HepG2 (cell line): Measurements from ENCODE around the gene ZNF831. TPM values are rescaled to one million over a fixed set of nuclear protein-coding genes. Genes with fewer than 3 reads are reported as not detected.

Experiments
- BCL6 ChIP-seq: IDR thresholded peaks from 2 replicates; pipeline ENCODE4 v1.6.1; 2016; ENCODE audit warnings: missing genetic modification reagents, missing compliant biosample characterization
- ELF1 ChIP-seq: sonication (generic); formaldehyde crosslinking; IDR thresholded peaks from 2 replicates; pipeline ENCODE4 v1.4.0; 2020; ENCODE audit warnings: missing genetic modification reagents
- HDAC2 ChIP-seq: sonication (generic); formaldehyde crosslinking; IDR thresholded peaks from 2 replicates; pipeline ENCODE4 v1.4.0; 2020; ENCODE audit warnings: missing genetic modification reagents
- HMG20A ChIP-seq: IDR thresholded peaks from 2 replicates; pipeline ENCODE4 v1.6.1; 2016; ENCODE audit warnings: borderline replicate concordance
- HNRNPUL1 ChIP-seq: fragments of 200-400 bp; formaldehyde crosslinking; IDR thresholded peaks from 2 replicates; pipeline ENCODE4 v1.6.1; 2017; ENCODE audit warnings: low read depth, mild to moderate bottlenecking, low read length, moderate library complexity
- JDP2 ChIP-seq: sonication (generic); formaldehyde crosslinking; IDR thresholded peaks from 2 replicates; pipeline ENCODE4 v1.8.1; 2022; ENCODE audit warnings: missing genetic modification reagents, borderline replicate concordance
- SAFB2 ChIP-seq: sonication (generic); formaldehyde crosslinking; IDR thresholded peaks from 2 replicates; pipeline ENCODE4 v1.5.1; 2020; ENCODE audit warnings: missing genetic modification reagents, low read depth, mild to moderate bottlenecking, borderline replicate concordance
- SATB2 ChIP-seq: sonication (generic); formaldehyde crosslinking; IDR thresholded peaks from 2 replicates; pipeline ENCODE4 v1.5.0; 2020; ENCODE audit warnings: missing genetic modification reagents
- SRSF1 ChIP-seq: fragments of 200-400 bp; formaldehyde crosslinking; optimal IDR thresholded peaks from 2 replicates; pipeline ENCODE3; 2017; ENCODE audit warnings: mild to moderate bottlenecking, low read depth, low read length, moderate library complexity
- TBX2 ChIP-seq: sonication (generic); formaldehyde crosslinking; IDR thresholded peaks from 2 replicates; pipeline ENCODE4 v1.5.0; 2020; ENCODE audit warnings: missing genetic modification reagents, mild to moderate bottlenecking, borderline replicate concordance
- THAP11 ChIP-seq: IDR thresholded peaks from 2 replicates; pipeline ENCODE4 v1.6.1; 2016; ENCODE audit warnings: missing biosample characterization, missing genetic modification reagents
- ZNF280D ChIP-seq: sonication (generic); formaldehyde crosslinking; IDR thresholded peaks from 2 replicates; pipeline ENCODE4 v1.5.1; 2020; ENCODE audit warnings: mild to moderate bottlenecking, missing genetic modification reagents
- ZNF367 ChIP-seq: sonication (generic); formaldehyde crosslinking; IDR thresholded peaks from 2 replicates; pipeline ENCODE4 v1.4.0; 2020; ENCODE audit warnings: missing genetic modification reagents, borderline replicate concordance
- ZNF570 ChIP-seq: sonication (generic); formaldehyde crosslinking; IDR thresholded peaks from 2 replicates; pipeline ENCODE4 v1.4.0; 2020; ENCODE audit warnings: mild to moderate bottlenecking, missing genetic modification reagents, borderline replicate concordance
- ZNF660 ChIP-seq: sonication (generic); formaldehyde crosslinking; IDR thresholded peaks from 2 replicates; pipeline ENCODE4 v1.5.1; 2020; ENCODE audit warnings: mild to moderate bottlenecking, low read depth, missing genetic modification reagents, borderline replicate concordance
- ZSCAN21 ChIP-seq: sonication (generic); formaldehyde crosslinking; IDR thresholded peaks from 2 replicates; pipeline ENCODE4 v1.8.0; 2022; ENCODE audit warnings: mild to moderate bottlenecking, missing genetic modification reagents, moderate library complexity, borderline replicate concordance
- polyA plus RNA-seq, 8 experiments: library from polyadenylated mRNA; depleted of rRNA in 3 of 8; stranded (reverse) in 7 of 8; unstranded in 1 of 8; fragments of >200 nt; fragmentation: Illumina TruSeq in 4 of 8; extraction: Trizol in 4 of 8; gene quantifications; 2 replicates each; pipeline versions ENCODE4 v1.2.1 to v1.2.3, GENCODE V29; 2011 to 2016; ENCODE audit warnings: low read depth in 4 of 8, missing spikeins in 1 of 8, mixed read lengths in 1 of 8; ENCODE audit not compliant: insufficient read depth in 1 of 8
- total RNA-seq, 5 experiments: library from RNA; depleted of rRNA; stranded (reverse); fragments of >200 nt; fragmentation: Illumina TruSeq; extraction: Trizol; gene quantifications; 2 replicates each; pipeline ENCODE4 v1.2.3, GENCODE V29; 2016; ENCODE audit warnings: low read depth in 1 of 5
- TF ChIP-seq, protein P1 (sequence below): fragments of 450-650 bp; IDR thresholded peaks from 2 replicates; pipeline ENCODE4 v1.6.1; 2016

The ZNF831 gene
- total and polyA plus RNA-seq, 2 of the 13 experiments (the other 11 are each of a cell fraction or from before 2014, with no cell fraction given), result not detected

- TF ChIP-seq TBX2 (CRISPR knock-in tag) (no peak), JDP2 (CRISPR knock-in tag) (no peak), ZNF570 (CRISPR knock-in tag) (no peak), ZNF660 (CRISPR knock-in tag) (no peak), SATB2 (CRISPR knock-in tag) (no peak), ELF1 (no peak), SAFB2 (CRISPR knock-in tag) (no peak), ZSCAN21 (CRISPR knock-in tag) (no peak), HNRNPUL1 (no peak), BCL6 (CRISPR knock-in tag) (no peak), ZNF280D (no peak), THAP11 (CRISPR knock-in tag) (no peak), HMG20A (CRISPR knock-in tag) (no peak), HDAC2 (CRISPR knock-in tag) (peak; percentile 74), ZNF367 (no peak; the same call in 1 of the 2 replicates), SRSF1 (no peak)
- TF ChIP-seq, protein P1, sequence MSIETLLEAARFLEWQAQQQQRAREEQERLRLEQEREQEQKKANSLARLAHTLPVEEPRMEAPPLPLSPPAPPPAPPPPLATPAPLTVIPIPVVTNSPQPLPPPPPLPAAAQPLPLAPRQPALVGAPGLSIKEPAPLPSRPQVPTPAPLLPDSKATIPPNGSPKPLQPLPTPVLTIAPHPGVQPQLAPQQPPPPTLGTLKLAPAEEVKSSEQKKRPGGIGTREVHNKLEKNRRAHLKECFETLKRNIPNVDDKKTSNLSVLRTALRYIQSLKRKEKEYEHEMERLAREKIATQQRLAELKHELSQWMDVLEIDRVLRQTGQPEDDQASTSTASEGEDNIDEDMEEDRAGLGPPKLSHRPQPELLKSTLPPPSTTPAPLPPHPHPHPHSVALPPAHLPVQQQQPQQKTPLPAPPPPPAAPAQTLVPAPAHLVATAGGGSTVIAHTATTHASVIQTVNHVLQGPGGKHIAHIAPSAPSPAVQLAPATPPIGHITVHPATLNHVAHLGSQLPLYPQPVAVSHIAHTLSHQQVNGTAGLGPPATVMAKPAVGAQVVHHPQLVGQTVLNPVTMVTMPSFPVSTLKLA, result no peak
These were observed 21.6 kb upstream of the ZNF831 start (continued) for GRCh38 chr20:59141818-59142581.
